Stimulated activated CD4-positive, alpha-beta T cell treated with anti-CD3 and anti-CD28 coated beads, TNF-alpha, amount 100 ng/mL, for 48 hours (primary cell): Measurements from ENCODE around the gene PRRC2A.

ENCODE experiments used
- DNase-seq, 3 donors: peaks; one replicate each; pipeline ENCODE4 v3.0.0-alpha.2; 2020; ENCODE audit warnings: low read depth in 3 of 3

The PRRC2A gene

DNA sequence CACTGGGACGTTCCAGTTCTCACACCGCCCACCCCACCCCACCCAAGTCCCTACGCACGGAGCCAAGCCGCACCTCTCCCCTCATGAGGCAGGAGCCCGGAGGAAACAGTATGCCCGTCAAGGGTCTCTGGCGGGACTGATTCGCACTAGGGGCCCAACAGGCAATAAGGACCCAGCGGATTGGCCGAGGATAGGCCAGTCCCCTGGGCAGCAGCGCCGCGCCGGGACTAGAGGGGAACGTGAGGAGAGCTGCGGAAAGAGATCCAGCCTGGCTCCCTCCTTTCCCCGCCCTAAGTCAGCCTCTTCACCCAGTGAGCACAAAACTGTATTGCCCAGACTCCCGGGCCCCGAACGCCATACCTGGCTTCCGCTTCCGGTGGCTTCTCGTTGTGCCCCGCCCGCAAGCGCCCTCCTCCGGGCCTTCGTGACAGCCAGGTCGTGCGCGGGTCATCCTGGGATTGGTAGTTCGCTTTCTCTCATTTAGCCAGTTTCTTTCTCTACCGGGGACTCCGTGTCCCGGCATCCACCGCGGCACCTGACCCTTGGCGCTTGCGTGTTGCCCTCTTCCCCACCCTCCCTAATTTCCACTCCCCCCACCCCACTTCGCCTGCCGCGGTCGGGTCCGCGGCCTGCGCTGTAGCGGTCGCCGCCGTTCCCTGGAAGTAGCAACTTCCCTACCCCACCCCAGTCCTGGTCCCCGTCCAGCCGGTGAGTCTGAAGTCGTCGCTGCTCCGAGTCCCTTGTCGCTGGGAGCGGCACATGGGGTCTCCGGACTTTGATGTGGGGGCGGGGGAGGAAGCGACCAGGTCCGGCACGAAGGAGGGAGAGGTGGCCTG is 45.2 kb downstream of the PRRC2A start, which contains the start of gene CSNK2B:
TSS of gene CSNK2B (plus strand) at position 580 of the 836 bp plus-strand sequence. CDS start 752 bp downstream, outside the sequence.
- DNase-seq: peak; percentile 95 to 98 (median 96)

DNA sequence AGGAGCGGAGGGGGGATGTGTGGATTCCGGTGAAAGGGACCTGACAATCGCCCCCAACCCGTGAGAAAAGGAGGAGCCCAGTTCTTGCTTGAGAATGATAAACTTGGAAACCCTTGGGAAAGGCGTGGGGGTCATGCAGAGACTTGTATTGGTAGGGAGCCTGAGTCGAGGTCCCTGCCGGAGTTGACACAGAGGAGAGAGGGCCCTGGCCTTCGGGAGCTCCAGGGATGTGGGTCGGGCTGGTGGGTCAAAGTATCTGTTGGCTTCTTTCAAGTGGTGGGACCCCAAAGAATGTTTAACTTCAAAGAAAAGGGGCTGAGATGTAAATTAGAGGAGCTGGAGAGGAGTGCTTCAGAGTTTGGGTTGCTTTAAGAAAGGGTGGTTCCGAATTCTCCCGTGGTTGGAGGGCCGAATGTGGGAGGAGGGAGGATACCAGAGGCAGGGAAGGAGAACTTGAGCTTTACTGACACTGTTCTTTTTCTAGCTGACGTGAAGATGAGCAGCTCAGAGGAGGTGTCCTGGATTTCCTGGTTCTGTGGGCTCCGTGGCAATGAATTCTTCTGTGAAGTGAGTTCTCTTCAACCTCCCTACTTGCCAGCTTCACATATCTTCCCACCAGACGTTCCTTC is 45.9 kb downstream of the PRRC2A start:
- DNase-seq: no peak

DNA sequence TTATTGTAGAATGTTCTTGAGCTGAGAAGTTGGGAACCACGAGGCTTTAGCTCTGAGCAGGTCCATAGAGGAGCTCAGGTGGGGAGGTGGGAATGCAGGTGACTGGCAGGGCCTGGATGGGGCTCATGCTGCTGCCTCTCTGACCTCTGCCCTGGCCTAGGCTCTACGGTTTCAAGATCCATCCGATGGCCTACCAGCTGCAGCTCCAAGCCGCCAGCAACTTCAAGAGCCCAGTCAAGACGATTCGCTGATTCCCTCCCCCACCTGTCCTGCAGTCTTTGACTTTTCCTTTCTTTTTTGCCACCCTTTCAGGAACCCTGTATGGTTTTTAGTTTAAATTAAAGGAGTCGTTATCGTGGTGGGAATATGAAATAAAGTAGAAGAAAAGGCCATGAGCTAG is 49.2 kb downstream of the PRRC2A start, which contains the start of gene LY6G5B:
TSS of gene LY6G5B (plus strand) at position 301 of the 400 bp plus-strand sequence. CDS start 975 bp downstream, outside the sequence.
- no peak for DNase-seq

DNA sequence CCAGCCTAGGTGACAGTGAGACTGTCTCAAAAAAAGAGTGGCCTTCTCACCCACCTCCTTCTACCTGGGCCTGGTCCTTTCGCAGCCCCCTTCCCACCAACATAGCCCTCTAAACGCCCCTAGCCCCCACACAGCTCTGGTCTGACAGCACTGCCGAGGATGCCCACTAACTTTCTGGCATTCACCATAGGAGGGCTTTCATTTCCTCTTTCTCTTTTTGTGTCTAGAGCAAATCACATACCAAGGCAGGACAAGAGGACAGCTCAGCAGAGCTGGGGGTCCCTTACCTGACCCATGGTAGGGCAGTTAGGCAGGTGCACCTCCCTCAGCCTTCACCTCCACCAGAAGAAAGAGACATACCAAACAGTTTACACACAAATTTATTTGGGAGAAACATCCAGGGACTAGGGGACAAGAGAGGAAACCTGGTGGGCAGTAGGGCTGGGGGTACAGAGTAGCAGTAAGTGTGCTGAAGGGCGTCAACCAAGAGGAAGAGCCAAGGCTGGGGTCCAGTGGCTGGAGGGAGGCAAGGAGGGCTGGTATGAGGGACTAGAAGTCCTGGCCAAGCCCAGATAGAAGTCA is 55.9 kb downstream of the PRRC2A start:
- no peak for DNase-seq

DNA sequence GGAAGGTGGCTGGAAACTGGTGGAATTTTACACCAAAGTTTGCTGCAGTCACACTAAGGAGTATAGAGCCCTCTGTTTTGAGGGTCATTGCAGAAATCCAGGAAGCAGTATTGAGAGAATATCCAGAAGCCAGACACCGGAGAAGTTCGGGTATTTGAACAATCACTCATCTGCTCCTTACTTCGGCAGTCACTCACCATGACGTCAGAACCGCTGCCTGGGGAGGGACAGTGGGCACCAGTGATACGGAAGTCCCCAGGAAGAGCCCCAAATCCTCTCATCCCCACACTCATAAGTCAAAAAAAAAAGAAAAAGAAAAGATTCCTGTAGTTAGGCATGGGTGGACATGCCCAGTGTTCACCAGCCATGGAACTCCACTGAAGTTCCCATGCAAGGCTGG is 56.4 kb downstream of the PRRC2A start:
- DNase-seq: no peak

- no peak for DNase-seq
These were observed 57.4 kb downstream of the PRRC2A start for GRCh38 chr6:31677955-31678354.

GRCh38 chr6:31680226-31681134 is 60.0 kb downstream of the PRRC2A start, which contains the start of gene LY6G5C:
TSS of gene LY6G5C (minus strand) at chr6:31681067. CDS start at chr6:31680373, 694 bp downstream.
- DNase-seq: peak in 1 of 3 donors; percentile 37

- DNase-seq: peak in 1 of 3 donors; percentile 26
These were observed 60.7 kb downstream of the PRRC2A start for GRCh38 chr6:31681135-31681671.

- no peak for DNase-seq
These were observed 63.1 kb downstream of the PRRC2A start for GRCh38 chr6:31683591-31683990.

DNA sequence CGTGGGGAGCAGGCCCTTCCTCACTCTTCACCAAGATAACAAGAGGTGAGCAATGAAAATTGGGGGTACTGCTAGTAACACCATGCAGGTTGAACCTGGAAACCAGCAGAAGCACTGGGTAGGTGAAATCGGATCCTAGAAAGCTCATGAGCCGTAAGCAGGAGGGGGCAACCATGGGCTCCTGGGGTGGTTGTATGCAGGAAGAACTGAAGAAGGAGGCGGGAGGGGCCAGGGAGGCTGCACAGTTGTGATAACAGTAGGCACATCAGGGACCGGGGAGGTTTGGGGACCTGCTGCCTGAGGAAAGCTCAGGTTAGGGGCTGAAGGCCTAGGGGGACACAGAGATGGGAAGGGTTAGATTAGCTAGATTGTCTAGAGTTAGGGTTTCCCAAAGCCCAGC is 66.0 kb downstream of the PRRC2A start:
- no peak for DNase-seq

DNA sequence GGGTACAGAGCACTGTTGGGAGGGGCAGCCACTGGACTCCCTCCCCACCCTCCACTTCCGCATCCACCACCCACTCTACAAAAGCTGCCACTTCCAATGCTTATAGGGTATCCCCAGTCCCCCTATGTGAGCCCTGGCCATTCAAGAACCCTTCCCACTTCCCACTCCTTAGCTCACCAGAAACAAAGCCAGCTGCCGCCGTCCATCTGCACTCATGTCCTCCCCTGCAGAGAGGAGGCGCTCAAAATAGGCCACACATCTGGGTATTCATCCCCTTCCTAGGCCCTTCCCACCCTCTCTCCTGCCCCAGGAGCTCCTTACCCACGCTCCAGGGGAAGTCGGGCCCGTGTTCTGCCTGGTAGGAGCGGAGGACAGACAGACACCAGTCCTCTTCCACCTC is 66.8 kb downstream of the PRRC2A start:
- DNase-seq: no peak
